ENCODE data around the gene HS6ST3.
"Not testable (repeated sequence)": the region's sequence is repeated elsewhere in the genome, so short reads cannot be mapped to it uniquely, and the experiment has no call there.

HS6ST3 gene

GRCh38 chr13:96091164-96092117 is 1.5 kb downstream of the HS6ST3 start:
- 1% methylated on average over 57 of the region's 57 CpGs for WGBS, 2 experiments
- Histone ChIP-seq H3K27ac (ENCODE audit: insufficient read depth, low read depth, low read length, poor library complexity, severe bottlenecking) (no peak overlapping the region), H3K4me1 (ENCODE audit: control insufficient read depth, insufficient read depth, low read length) (peaks cover 8% of the 10 kb centered on the region), H3K4me3 (ENCODE audit: insufficient read depth, low read depth, low read length) (peak overlapping the region; percentile 38), H3K27me3 (ENCODE audit: control insufficient read depth, insufficient read depth, low read length, poor library complexity, severe bottlenecking) (peaks cover 80% of the 10 kb centered on the region), H3K9me3 (ENCODE audit: control insufficient read depth, low read length) (no peaks in the 10 kb centered on the region), H3K36me3 (ENCODE audit: control insufficient read depth, insufficient read depth, low read length) (no peaks in the 10 kb centered on the region)

GRCh38 chr13:96093296-96094006 is 3.5 kb downstream of the HS6ST3 start:
- Histone ChIP-seq H3K4me1 (ENCODE audit: control insufficient read depth, insufficient read depth, low read length) (peaks cover 8% of the 10 kb centered on the region), H3K36me3 (ENCODE audit: control insufficient read depth, insufficient read depth, low read length) (no peaks in the 10 kb centered on the region), H3K4me3 (ENCODE audit: insufficient read depth, low read depth, low read length) (no peak overlapping the region), H3K27me3 (ENCODE audit: control insufficient read depth, insufficient read depth, low read length, poor library complexity, severe bottlenecking) (peaks cover 62% of the 10 kb centered on the region), H3K27ac (ENCODE audit: insufficient read depth, low read depth, low read length, poor library complexity, severe bottlenecking) (no peak overlapping the region), H3K9me3 (ENCODE audit: control insufficient read depth, low read length) (no peaks in the 10 kb centered on the region)

GRCh38 chr13:96100457-96101220 is 10.7 kb downstream of the HS6ST3 start:
- H3K4me1 ChIP-seq (ENCODE audit: control insufficient read depth, insufficient read depth, low read length), result no peaks in the 10 kb centered on the region
- no peak overlapping the region for H3K4me3 ChIP-seq (ENCODE audit: insufficient read depth, low read depth, low read length)
- H3K36me3 ChIP-seq (ENCODE audit: control insufficient read depth, insufficient read depth, low read length), result no peaks in the 10 kb centered on the region
- no peaks in the 10 kb centered on the region for H3K9me3 ChIP-seq (ENCODE audit: control insufficient read depth, low read length)
- WGBS, 2 experiments, result 89 to 92% methylated on average over 3 to 4 of the region's 4 CpGs
- H3K27ac ChIP-seq (ENCODE audit: insufficient read depth, low read depth, low read length, poor library complexity, severe bottlenecking), result no peak overlapping the region
- H3K27me3 ChIP-seq (ENCODE audit: control insufficient read depth, insufficient read depth, low read length, poor library complexity, severe bottlenecking), result peaks cover 3% of the 10 kb centered on the region

GRCh38 chr13:96104516-96104915 is 14.6 kb downstream of the HS6ST3 start:
- no peak overlapping the region for H3K27ac ChIP-seq (ENCODE audit: insufficient read depth, low read depth, low read length, poor library complexity, severe bottlenecking)
- no peaks in the 10 kb centered on the region for H3K36me3 ChIP-seq (ENCODE audit: control insufficient read depth, insufficient read depth, low read length)
- no peak overlapping the region for H3K4me3 ChIP-seq (ENCODE audit: insufficient read depth, low read depth, low read length)
- peaks cover 3% of the 10 kb centered on the region for H3K27me3 ChIP-seq (ENCODE audit: control insufficient read depth, insufficient read depth, low read length, poor library complexity, severe bottlenecking)
- 38 to 49% methylated on average over 2 of the region's 2 CpGs for WGBS, 2 experiments
- no peaks in the 10 kb centered on the region for H3K4me1 ChIP-seq (ENCODE audit: control insufficient read depth, insufficient read depth, low read length)
- H3K9me3 ChIP-seq (ENCODE audit: control insufficient read depth, low read length), result no peaks in the 10 kb centered on the region

- 91 to 98% methylated on average over 8 of the region's 8 CpGs for WGBS, 2 experiments
These were observed 18.2 kb downstream of the HS6ST3 start for GRCh38 chr13:96108072-96108471.

GRCh38 chr13:96109125-96109524 is 19.2 kb downstream of the HS6ST3 start:
- Histone ChIP-seq H3K9me3 (ENCODE audit: control insufficient read depth, low read length) (no peaks in the 10 kb centered on the region), H3K4me1 (ENCODE audit: control insufficient read depth, insufficient read depth, low read length) (no peaks in the 10 kb centered on the region)

More at GRCh38 chr13:96108072-96108471, 18.2 kb downstream of the HS6ST3 start:
- not testable (repeated sequence) for H3K9me3 ChIP-seq (ENCODE audit: control insufficient read depth, low read length); H3K36me3 ChIP-seq (ENCODE audit: control insufficient read depth, insufficient read depth, low read length); H3K4me3 ChIP-seq (ENCODE audit: insufficient read depth, low read depth, low read length); H3K27ac ChIP-seq (ENCODE audit: insufficient read depth, low read depth, low read length, poor library complexity, severe bottlenecking); H3K4me1 ChIP-seq (ENCODE audit: control insufficient read depth, insufficient read depth, low read length); H3K27me3 ChIP-seq (ENCODE audit: control insufficient read depth, insufficient read depth, low read length, poor library complexity, severe bottlenecking)

GRCh38 chr13:96112936-96113335 is 23.0 kb downstream of the HS6ST3 start:
- Histone ChIP-seq H3K4me3 (ENCODE audit: insufficient read depth, low read depth, low read length) (no peak overlapping the region), H3K36me3 (ENCODE audit: control insufficient read depth, insufficient read depth, low read length) (no peaks in the 10 kb centered on the region), H3K9me3 (ENCODE audit: control insufficient read depth, low read length) (no peaks in the 10 kb centered on the region), H3K27ac (ENCODE audit: insufficient read depth, low read depth, low read length, poor library complexity, severe bottlenecking) (no peak overlapping the region), H3K4me1 (ENCODE audit: control insufficient read depth, insufficient read depth, low read length) (no peaks in the 10 kb centered on the region), H3K27me3 (ENCODE audit: control insufficient read depth, insufficient read depth, low read length, poor library complexity, severe bottlenecking) (no peaks in the 10 kb centered on the region)
- 84 to 88% methylated on average over 2 of the region's 2 CpGs for WGBS, 2 experiments

More at GRCh38 chr13:96109125-96109524, 19.2 kb downstream of the HS6ST3 start:
- 94 to 95% methylated on average over 4 of the region's 4 CpGs for WGBS, 2 experiments
- no peak overlapping the region for H3K4me3 ChIP-seq (ENCODE audit: insufficient read depth, low read depth, low read length)
- no peak overlapping the region for H3K27ac ChIP-seq (ENCODE audit: insufficient read depth, low read depth, low read length, poor library complexity, severe bottlenecking)
- no peaks in the 10 kb centered on the region for H3K36me3 ChIP-seq (ENCODE audit: control insufficient read depth, insufficient read depth, low read length)
- no peaks in the 10 kb centered on the region for H3K27me3 ChIP-seq (ENCODE audit: control insufficient read depth, insufficient read depth, low read length, poor library complexity, severe bottlenecking)

- not testable (repeated sequence) for H3K4me3 ChIP-seq (ENCODE audit: insufficient read depth, low read depth, low read length); H3K9me3 ChIP-seq (ENCODE audit: control insufficient read depth, low read length); H3K36me3 ChIP-seq (ENCODE audit: control insufficient read depth, insufficient read depth, low read length); H3K27me3 ChIP-seq (ENCODE audit: control insufficient read depth, insufficient read depth, low read length, poor library complexity, severe bottlenecking); H3K4me1 ChIP-seq (ENCODE audit: control insufficient read depth, insufficient read depth, low read length); H3K27ac ChIP-seq (ENCODE audit: insufficient read depth, low read depth, low read length, poor library complexity, severe bottlenecking)
- WGBS, 2 experiments, result 81 to 91% methylated on average over 2 of the region's 2 CpGs
These were observed 25.5 kb downstream of the HS6ST3 start for GRCh38 chr13:96115368-96115767.

GRCh38 chr13:96119921-96120320 is 30.0 kb downstream of the HS6ST3 start:
- Histone ChIP-seq H3K4me1 (ENCODE audit: control insufficient read depth, insufficient read depth, low read length) (no peaks in the 10 kb centered on the region), H3K27me3 (ENCODE audit: control insufficient read depth, insufficient read depth, low read length, poor library complexity, severe bottlenecking) (no peaks in the 10 kb centered on the region), H3K4me3 (ENCODE audit: insufficient read depth, low read depth, low read length) (no peak overlapping the region), H3K36me3 (ENCODE audit: control insufficient read depth, insufficient read depth, low read length) (no peaks in the 10 kb centered on the region), H3K27ac (ENCODE audit: insufficient read depth, low read depth, low read length, poor library complexity, severe bottlenecking) (no peak overlapping the region), H3K9me3 (ENCODE audit: control insufficient read depth, low read length) (no peaks in the 10 kb centered on the region)
- WGBS, 2 experiments, result 80 to 87% methylated on average over 1 of the region's 1 CpG

Data from ectodermal cell (in vitro differentiated cells).